Activated CD8-positive, alpha-beta memory T cell treated with anti-CD3 and anti-CD28 coated beads for 4 hours (primary cell): Measurements from ENCODE around the gene ITPK1.

Experiments
- DNase-seq, 2 donors: peaks; one replicate each; pipeline ENCODE4 v3.0.0-alpha.2; 2020; ENCODE audit warnings: low read depth in 2 of 2

ITPK1 gene

GRCh38 chr14:92897922-92898565 lies 217.7 kb downstream of the ITPK1 start:
- DNase-seq: no peak

GRCh38 chr14:92895352-92895878 lies 220.3 kb downstream of the ITPK1 start:
- no peak for DNase-seq

DNA sequence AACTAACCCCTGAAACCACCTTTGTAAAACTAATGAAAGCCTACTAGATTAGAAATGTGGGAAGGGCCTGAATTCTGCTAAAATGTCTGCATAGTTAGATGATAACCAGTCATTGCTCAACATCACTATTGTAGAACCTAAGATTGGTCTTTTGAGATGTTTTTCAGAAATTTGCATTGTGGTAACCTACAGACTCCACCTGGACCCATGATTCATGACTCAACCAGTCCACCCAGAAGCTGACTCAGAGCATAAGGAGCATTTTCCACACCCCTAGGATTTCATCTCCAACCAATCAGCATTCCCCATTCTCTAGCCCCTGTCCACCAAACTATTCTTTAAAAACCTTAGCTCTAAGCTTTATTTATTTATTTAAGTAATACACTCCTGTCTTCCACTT lies 223.1 kb downstream of the ITPK1 start:
- no peak for DNase-seq

GRCh38 chr14:92890830-92891588 lies 224.7 kb downstream of the ITPK1 start:
- no peak for DNase-seq

- DNase-seq: no peak
Measured at GRCh38 chr14:92888896-92889295, 226.8 kb downstream of the ITPK1 start.

DNA sequence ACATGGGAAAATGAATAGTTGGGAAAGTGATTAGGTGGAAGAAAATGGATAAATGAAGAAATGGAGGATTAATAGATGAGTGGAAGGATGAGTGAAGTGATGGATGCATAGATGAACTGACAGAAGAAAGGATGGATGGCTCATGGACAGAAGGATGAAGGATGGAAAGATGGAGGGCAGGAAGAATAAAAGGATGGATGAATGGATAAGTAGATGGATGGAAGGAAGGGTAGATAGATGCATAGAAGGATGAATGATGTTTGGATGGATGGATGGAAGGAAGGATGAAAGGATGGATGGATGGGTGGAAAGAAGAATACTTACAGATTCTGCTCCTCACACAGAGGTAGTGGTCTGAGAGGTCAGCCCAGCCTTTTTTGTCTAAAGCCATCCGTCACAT lies 228.6 kb downstream of the ITPK1 start:
- no peak for DNase-seq
